ENCODE measurements around the gene RASA3. TPM values are rescaled to one million over a fixed set of nuclear protein-coding genes. Genes with fewer than 3 reads are reported as not detected.

The RASA3 gene
- total RNA-seq, 1 experiment from 2014 or later, result 18.6 TPM

DNA sequence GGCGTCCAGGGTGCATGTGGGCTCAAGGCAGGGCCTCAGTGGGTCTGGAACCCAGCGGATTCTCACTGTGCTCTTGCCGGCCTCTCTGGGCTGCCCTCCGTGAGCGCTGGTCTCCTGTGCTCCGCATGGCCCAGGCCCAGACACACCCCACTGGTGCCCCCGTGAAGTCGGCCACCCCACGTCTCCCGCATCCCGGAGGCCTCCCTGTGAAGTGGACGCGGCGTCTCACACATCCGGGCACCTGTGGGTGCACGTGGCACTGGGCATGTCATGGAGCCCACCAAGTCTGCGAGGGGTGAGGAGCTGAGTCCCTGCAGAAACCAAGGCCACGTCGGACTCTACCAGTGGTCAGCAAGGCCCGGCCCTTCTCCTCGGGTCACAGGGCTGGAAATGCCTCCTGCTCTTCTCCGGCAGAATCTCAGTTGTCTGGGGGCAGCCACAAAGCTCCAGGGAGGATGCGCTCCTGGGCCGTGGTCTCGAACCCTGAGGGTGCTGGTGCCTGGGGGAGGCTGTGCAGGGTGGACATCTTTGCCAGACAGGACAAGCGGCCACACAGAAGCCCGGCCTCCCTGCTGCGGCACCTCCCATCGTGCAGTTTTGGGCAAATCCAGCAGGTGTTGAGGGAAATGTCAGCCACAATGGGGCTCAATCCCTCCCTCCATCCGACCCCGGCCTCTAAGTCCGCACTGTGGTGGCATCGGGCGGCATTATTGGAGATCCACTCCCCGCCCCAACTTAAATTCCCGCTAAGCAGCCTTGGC, 160.8 kb downstream of the RASA3 start:
- Histone ChIP-seq H3K4me2 (ENCODE audit: low read length) (no peak overlapping the region), H3K9me3 (ENCODE audit: control insufficient read depth in 1 of 2, insufficient read depth in 1 of 2, low read depth in 1 of 2, low read length in 2 of 2) (no peaks in the 10 kb centered on the region), H2AFZ (ENCODE audit: low read depth, low read length, poor library complexity, severe bottlenecking) (no peak overlapping the region), H3K9me2 (ENCODE audit: insufficient read depth) (no peaks in the 10 kb centered on the region), H4K20me1 (ENCODE audit: insufficient read depth) (no peaks in the 10 kb centered on the region), H3K27ac (ENCODE audit: low read depth, low read length) (no peak overlapping the region), H3K27me3 (ENCODE audit: insufficient read depth, low read length) (no peaks in the 10 kb centered on the region), H3K79me2 (ENCODE audit: insufficient read depth, low read length) (no peaks in the 10 kb centered on the region), H3K4me1 (ENCODE audit: control insufficient read depth in 1 of 2, insufficient read depth in 2 of 2, low read length in 2 of 2) (peaks cover 3 to 4% of the 10 kb centered on the region in 2 experiments; a peak in 3 of 4 replicates), H3K9ac (ENCODE audit: low read length) (no peak overlapping the region), H3K4me3 (replicated peaks in 1 of 2; ENCODE audit: low read depth in 1 of 2, low read length in 2 of 2) (no peak overlapping the region), H3K36me3 (ENCODE audit: control insufficient read depth in 1 of 2, insufficient read depth in 2 of 2, low read length in 2 of 2) (no peaks in the 10 kb centered on the region; a peak in 1 of 4 replicates)
- ATAC-seq (no peak), DNase-seq (ENCODE audit: low read depth, low spot score) (no peak)
- ChIA-PET POLR2A (no interaction called here), CTCF (interaction anchor here (1.2 kb wide), 1 partner anchor 10 kb away, joined by 3 read pairs; no protein-coding TSS in a partner anchor), RAD21 (ENCODE audit: low non-redundant PET in 1 of 2, low total read pairs in 2 of 2, uncharacterized antibody in 2 of 2, unreplicated experiment in 2 of 2) (no interaction called here)
- BruUV-seq (replicated peaks), result no TSS peak
- TF ChIP-seq SRF (IDR thresholded peaks at IDR 0.05; ENCODE audit: low read depth), result no peak
- no peak for TF ChIP-seq JUND (IDR thresholded peaks at IDR 0.05)
- no peak for TF ChIP-seq ZNF274 (IDR thresholded peaks at IDR 0.05; ENCODE audit: low read depth, low read length)
- no peak for TF ChIP-seq ZBTB33 (IDR thresholded peaks at IDR 0.05; ENCODE audit: extremely low read depth, insufficient replicate concordance, low read length)
- TF ChIP-seq FOSL1 (IDR thresholded peaks at IDR 0.05; ENCODE audit: low read depth), result no peak
- no peak for TF ChIP-seq ZFX (IDR thresholded peaks at IDR 0.05)
- no peak for TF ChIP-seq REST (IDR thresholded peaks at IDR 0.05; ENCODE audit: low read depth)
- no peak for TF ChIP-seq ELF1 (IDR thresholded peaks at IDR 0.05; ENCODE audit: borderline replicate concordance, low read depth)
- TF ChIP-seq SIN3A (IDR thresholded peaks at IDR 0.05; ENCODE audit: low read depth), result no peak
- TF ChIP-seq MAX (IDR thresholded peaks at IDR 0.05), result no peak
- no peak for TF ChIP-seq CBX3 (IDR thresholded peaks at IDR 0.05; ENCODE audit: low read depth)
- TF ChIP-seq RAD21 (IDR thresholded peaks at IDR 0.05; ENCODE audit: low read depth), result no peak
- no peak for TF ChIP-seq EGR1 (IDR thresholded peaks at IDR 0.05; ENCODE audit: low read depth)
- no peak for TF ChIP-seq POLR2A (IDR thresholded peaks at IDR 0.05; ENCODE audit: borderline replicate concordance, extremely low read depth, insufficient read depth, insufficient read length)
- no peak for TF ChIP-seq POLR2AphosphoS5 (IDR thresholded peaks at IDR 0.05; ENCODE audit: low read depth, low read length)
- TF ChIP-seq CTCF (IDR thresholded peaks at IDR 0.05 in 2 of 3, conservative IDR thresholded peaks at IDR 0.05 in 1 of 3; ENCODE audit: borderline replicate concordance in 1 of 3, insufficient read depth in 1 of 3, low read depth in 2 of 3, low read length in 2 of 3), result no peak
- no peak for TF ChIP-seq EZH2phosphoT487 (IDR thresholded peaks at IDR 0.05; ENCODE audit: borderline replicate concordance)
- TF ChIP-seq SP1 (IDR thresholded peaks at IDR 0.05; ENCODE audit: low read depth), result no peak
- no peak for TF ChIP-seq ATF3 (IDR thresholded peaks at IDR 0.05)
- no peak for TF ChIP-seq EZH2 (IDR thresholded peaks at IDR 0.05)
- intact Hi-C loops (cut with micrococcal nuclease), result no loop called here

Data from HCT116 (cell line).